Pancreas (tissue), 10 donors: ENCODE data around the gene CNNM4. TPM values are rescaled to one million over a fixed set of nuclear protein-coding genes. Genes with fewer than 3 reads are reported as not detected.

Source experiments
- ATAC-seq, 4 donors: fragments of 200-7000 bp; cut with Tn5 transposase; one replicate each; pipeline versions ENCODE4 v1.8.0 to v1.9.1; 2020; ENCODE audit warnings: mild to moderate bottlenecking in 4 of 4, moderate library complexity in 4 of 4
- DNase-seq, 6 donors: peaks; one replicate each; pipeline ENCODE4 v3.0.0-alpha.2; 2020
- FAIRE-seq: peaks from 2 replicates; lab custom pipeline; 2012; peaks lifted over from hg19 to GRCh38; lab: Jason Lieb, UNC
- H3K27ac ChIP-seq, 4 donors: fragments of 200-600 bp; sonication (generic); 1 replicate in 3 of 4; 2 replicates in 1 of 4; pipeline versions ENCODE4 v1.5.0 to v1.8.0; 2020
- H3K27me3 ChIP-seq, 4 donors: fragments of 200-600 bp; one replicate each; pipeline ENCODE4 v1.8.0; 2021
- H3K36me3 ChIP-seq, 3 donors: fragments of 200-600 bp; sonication (generic) in 1 of 3; one replicate each; pipeline versions ENCODE4 v1.5.0 to v1.8.0; 2020 to 2021
- H3K4me1 ChIP-seq, 3 donors: fragments of 200-600 bp; one replicate each; pipeline ENCODE4 v1.8.0; 2021
- H3K4me3 ChIP-seq, 4 donors: fragments of 200-600 bp; sonication (generic) in 2 of 4; one replicate each; pipeline versions ENCODE4 v1.5.0 to v1.8.0; 2020 to 2021
- H3K9me3 ChIP-seq, 4 donors: fragments of 200-600 bp; one replicate each; pipeline ENCODE4 v1.8.0; 2021
- CTCF ChIP-seq, 4 donors: fragments of 200-600 bp; sonication (generic) in 3 of 4; IDR thresholded peaks; one replicate each; pipeline versions ENCODE4 v1.5.0 to v1.8.0; 2021; ENCODE audit warnings: antibody characterized with exemption in 4 of 4
- WGBS, 2 donors: extraction: QIAGEN DNeasy Blood & Tissue Kit; methylation state at CpG; one replicate each; pipeline ENCODE4 v1.1.7; 2013; 5-methylcytosine and 5-hydroxymethylcytosine counted together
- intact Hi-C, 3 donors: fragments of 100-400 bp; cut with DNase I; formaldehyde crosslinking; loops; one replicate each; pipeline versions ENCODE4 v1.11.1 to v1.14.2; 2022
- polyA plus RNA-seq, 2 donors: library from polyadenylated mRNA; stranded (reverse); fragments of 200-250 nt; gene quantifications; one replicate each; pipeline ENCODE4 v1.2.3, GENCODE V29; 2013
- total RNA-seq, 6 donors: library from RNA; stranded (reverse); fragmentation: NEBNext Ultra II Directional in 4 of 6; extraction: Animal tissue kit (Norgen Biotek cat#: 25700) in 4 of 6; gene quantifications; one replicate each; pipeline versions ENCODE4 v1.2.1 to v1.2.4, GENCODE V29; 2021 to 2023
- donor health status: healthy with polysubstance abuse.
- donor health status: DM: no; HTN: no; CAD: no; lungs with moderate emphysema.
- donor health status: DM: no; HTN: no; CAD: no.
- donor health status: control.
- donor health status: control.
- donor health status: Bipolar disorder and iron deficiency.
- donor health status: DM: yes; HTN: yes; CAD: no.
- donor health status: DM: no; HTN: no; CAD: no.
- donor health status: DM: no; HTN: no; CAD: no.
- donor health status: DM: yes; HTN: yes; CAD: no.

The CNNM4 gene
- total and polyA plus RNA-seq, 8 donors, result 3.3 to 6.9 (median 5.5) TPM

- Histone ChIP-seq H3K36me3 (peaks cover 0 to 44% (median 9%) of the 10 kb centered on the region in 3 donors), H3K4me1 (peaks cover 7 to 15% (median 14%) of the 10 kb centered on the region in 3 donors), H3K4me3 (no peak overlapping the region), H3K27ac (no peak overlapping the region), H3K27me3 (no peaks in the 10 kb centered on the region), H3K9me3 (no peaks in the 10 kb centered on the region)
- ATAC-seq (no peak), FAIRE-seq (no peak), DNase-seq (no peak)
- 72 to 77% methylated on average over 8 of the region's 8 CpGs for WGBS, 2 donors
- TF ChIP-seq CTCF (IDR thresholded peaks at IDR 0.05), result no peak
- intact Hi-C loops, result no loop called here
These were observed 25.7 kb upstream of the CNNM4 start for GRCh38 chr2:96734880-96735583.

GRCh38 chr2:96737251-96737650 is 23.5 kb upstream of the CNNM4 start:
- TF ChIP-seq CTCF (IDR thresholded peaks at IDR 0.05), result no peak
- Histone ChIP-seq H3K27ac (no peak overlapping the region), H3K9me3 (no peaks in the 10 kb centered on the region), H3K4me3 (no peak overlapping the region), H3K27me3 (no peaks in the 10 kb centered on the region), H3K4me1 (peaks cover 7 to 15% (median 14%) of the 10 kb centered on the region in 3 donors), H3K36me3 (peaks cover 0 to 22% (median 0%) of the 10 kb centered on the region in 3 donors)
- intact Hi-C loops, result no loop called here
- no peak for ATAC-seq
- DNase-seq, result no peak
- 54 to 56% methylated on average over 2 of the region's 2 CpGs for WGBS, 2 donors
- no peak for FAIRE-seq

- Histone ChIP-seq H3K4me3 (no peak overlapping the region), H3K27me3 (no peaks in the 10 kb centered on the region), H3K36me3 (peaks cover 0 to 16% (median 0%) of the 10 kb centered on the region in 3 donors), H3K4me1 (peaks cover 7 to 15% (median 14%) of the 10 kb centered on the region in 3 donors), H3K9me3 (no peaks in the 10 kb centered on the region), H3K27ac (no peak overlapping the region)
- no peak for FAIRE-seq
- intact Hi-C loops, result no loop called here
- no peak for ATAC-seq
- WGBS, 2 donors, result 24 to 27% methylated on average over 2 of the region's 2 CpGs
- DNase-seq, result no peak
- TF ChIP-seq CTCF (IDR thresholded peaks at IDR 0.05), result no peak
These were observed 22.9 kb upstream of the CNNM4 start for GRCh38 chr2:96737831-96738230.

- no peak for TF ChIP-seq CTCF (IDR thresholded peaks at IDR 0.05)
- WGBS, 2 donors, result 2 to 9% methylated on average over 4 of the region's 4 CpGs
These were observed 21.5 kb upstream of the CNNM4 start for GRCh38 chr2:96739076-96739632.

More at GRCh38 chr2:96739076-96739632, 21.5 kb upstream of the CNNM4 start:
- intact Hi-C loops, result no loop called here
- H3K27me3 ChIP-seq, result no peaks in the 10 kb centered on the region
- peak overlapping the region in 2 of 4 donors; percentile 54 to 68 for H3K27ac ChIP-seq
- no peak for ATAC-seq
- no peaks in the 10 kb centered on the region for H3K9me3 ChIP-seq
- DNase-seq, result no peak
- peak overlapping the region; percentile 56 to 76 (median 70) for H3K4me3 ChIP-seq
- FAIRE-seq, result no peak
- H3K4me1 ChIP-seq, result peaks cover 7 to 15% (median 14%) of the 10 kb centered on the region in 3 donors
- peaks cover 0 to 3% (median 0%) of the 10 kb centered on the region in 3 donors for H3K36me3 ChIP-seq
